ENCODE results near the gene MXD4.

DNA sequence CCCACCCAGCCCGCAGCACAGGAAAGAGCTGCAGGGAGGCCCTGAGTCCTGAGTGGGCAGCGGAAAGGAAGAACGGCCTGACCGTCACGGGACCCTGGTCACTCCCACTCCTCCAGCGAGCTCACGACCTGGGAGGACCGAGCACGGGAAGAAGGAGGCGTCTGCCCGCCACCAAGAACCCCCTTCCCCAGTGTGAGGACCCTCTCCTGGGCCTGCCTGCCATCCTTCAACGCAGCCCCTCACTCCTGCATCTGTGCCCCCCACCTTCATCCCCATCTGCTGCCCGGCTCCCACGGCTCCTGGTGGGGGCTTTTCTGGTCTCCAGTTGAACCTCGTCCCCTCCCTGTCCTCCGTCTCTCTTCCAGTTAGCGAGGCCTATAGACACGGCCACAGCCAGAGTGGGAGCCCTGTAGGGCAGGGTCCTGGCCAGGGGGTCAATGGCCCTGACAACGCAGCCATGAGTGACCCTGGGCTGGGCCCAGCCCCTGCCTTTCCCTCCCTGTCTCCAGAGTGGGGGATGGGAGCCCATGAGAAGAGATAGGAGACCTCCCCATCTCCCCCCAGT lies 41.3 kb upstream of the MXD4 start:
- TF ChIP-seq, protein P1, sequence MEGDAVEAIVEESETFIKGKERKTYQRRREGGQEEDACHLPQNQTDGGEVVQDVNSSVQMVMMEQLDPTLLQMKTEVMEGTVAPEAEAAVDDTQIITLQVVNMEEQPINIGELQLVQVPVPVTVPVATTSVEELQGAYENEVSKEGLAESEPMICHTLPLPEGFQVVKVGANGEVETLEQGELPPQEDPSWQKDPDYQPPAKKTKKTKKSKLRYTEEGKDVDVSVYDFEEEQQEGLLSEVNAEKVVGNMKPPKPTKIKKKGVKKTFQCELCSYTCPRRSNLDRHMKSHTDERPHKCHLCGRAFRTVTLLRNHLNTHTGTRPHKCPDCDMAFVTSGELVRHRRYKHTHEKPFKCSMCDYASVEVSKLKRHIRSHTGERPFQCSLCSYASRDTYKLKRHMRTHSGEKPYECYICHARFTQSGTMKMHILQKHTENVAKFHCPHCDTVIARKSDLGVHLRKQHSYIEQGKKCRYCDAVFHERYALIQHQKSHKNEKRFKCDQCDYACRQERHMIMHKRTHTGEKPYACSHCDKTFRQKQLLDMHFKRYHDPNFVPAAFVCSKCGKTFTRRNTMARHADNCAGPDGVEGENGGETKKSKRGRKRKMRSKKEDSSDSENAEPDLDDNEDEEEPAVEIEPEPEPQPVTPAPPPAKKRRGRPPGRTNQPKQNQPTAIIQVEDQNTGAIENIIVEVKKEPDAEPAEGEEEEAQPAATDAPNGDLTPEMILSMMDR (IDR thresholded peaks at IDR 0.05), result no peak
- TF ChIP-seq POLR2A (IDR thresholded peaks at IDR 0.05), result no peak
